Lower lobe of right lung (tissue), 2 donors: ENCODE results near the gene OR1A1. TPM values are rescaled to one million over a fixed set of nuclear protein-coding genes. Genes with fewer than 3 reads are reported as not detected.

ENCODE experiments used
- ATAC-seq, 2 donors: fragments of 200-7000 bp; cut with Tn5 transposase; one replicate each; pipeline ENCODE4 v1.9.1; 2020 to 2022; ENCODE audit warnings: mild to moderate bottlenecking in 2 of 2, moderate library complexity in 2 of 2
- DNase-seq: peaks from one replicate; pipeline ENCODE4 v3.0.0-alpha.2; 2020
- H3K27ac ChIP-seq: fragments of 200-600 bp; one replicate; pipeline ENCODE4 v1.8.0; 2022
- H3K27me3 ChIP-seq: fragments of 200-600 bp; one replicate; pipeline ENCODE4 v1.8.0; 2022; ENCODE audit warnings: low read depth
- H3K36me3 ChIP-seq: fragments of 200-600 bp; one replicate; pipeline ENCODE4 v1.8.0; 2022; ENCODE audit warnings: mild to moderate bottlenecking
- H3K4me1 ChIP-seq: fragments of 200-600 bp; one replicate; pipeline ENCODE4 v1.8.0; 2022
- H3K4me3 ChIP-seq: fragments of 200-600 bp; one replicate; pipeline ENCODE4 v1.8.0; 2022; ENCODE audit warnings: mild to moderate bottlenecking
- H3K9me3 ChIP-seq: fragments of 200-600 bp; one replicate; pipeline ENCODE4 v1.8.0; 2022
- intact Hi-C: fragments of 100-400 bp; cut with DNase I; formaldehyde crosslinking; loops from one replicate; pipeline ENCODE4 v1.11.0; 2022
- long read RNA-seq: library from polyadenylated mRNA; unstranded; transcript quantifications from one replicate; pipeline ENCODE4 v2.0.0, GENCODE V29; 2021
- total RNA-seq: library from RNA; stranded (reverse); fragmentation: NEBNext Ultra II Directional; extraction: Animal tissue kit (Norgen Biotek cat#: 25700); gene quantifications from one replicate; pipeline ENCODE4 v1.2.1, GENCODE V29; 2021
- TF ChIP-seq, protein P1 (sequence below): fragments of 200-600 bp; IDR thresholded peaks from one replicate; pipeline ENCODE4 v1.8.0; 2022; ENCODE audit warnings: antibody characterized with exemption, mild to moderate bottlenecking
- donor health status: DM: no; HTN: yes; CAD: no; lungs with severe emphysema.

The OR1A1 gene, protein sequence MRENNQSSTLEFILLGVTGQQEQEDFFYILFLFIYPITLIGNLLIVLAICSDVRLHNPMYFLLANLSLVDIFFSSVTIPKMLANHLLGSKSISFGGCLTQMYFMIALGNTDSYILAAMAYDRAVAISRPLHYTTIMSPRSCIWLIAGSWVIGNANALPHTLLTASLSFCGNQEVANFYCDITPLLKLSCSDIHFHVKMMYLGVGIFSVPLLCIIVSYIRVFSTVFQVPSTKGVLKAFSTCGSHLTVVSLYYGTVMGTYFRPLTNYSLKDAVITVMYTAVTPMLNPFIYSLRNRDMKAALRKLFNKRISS
- not detected for total RNA-seq
- long read RNA-seq = 0 reads

DNA sequence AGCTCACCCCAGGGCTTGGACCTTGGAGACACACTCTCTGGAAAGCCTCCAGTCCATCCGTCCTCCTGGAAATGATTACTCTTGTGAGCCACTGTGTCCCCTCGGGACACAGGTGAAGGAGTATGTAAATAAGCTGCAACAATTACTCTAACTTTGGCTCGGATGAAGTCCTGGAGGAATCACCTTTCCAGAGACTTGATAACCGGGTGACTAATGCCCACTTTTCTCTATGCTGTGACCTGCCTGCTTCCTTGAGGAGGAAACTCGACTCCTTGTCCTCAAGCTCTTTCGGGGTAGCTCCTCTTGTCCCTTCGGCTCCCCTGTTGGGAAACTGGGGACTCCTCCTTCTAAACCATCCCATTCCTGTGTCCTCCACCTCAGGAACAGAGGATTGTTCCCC is at the start of gene OR1A1:
TSS of gene OR1A1 (plus strand) at position 301 of the 400 bp plus-strand sequence. CDS start 7,954 bp downstream, outside the sequence.
- intact Hi-C loops = no loop called here
- no peaks in the 10 kb centered on the region for H3K36me3 ChIP-seq
- no peak for ATAC-seq
- H3K27me3 ChIP-seq = no peaks in the 10 kb centered on the region
- TF ChIP-seq, protein P1, sequence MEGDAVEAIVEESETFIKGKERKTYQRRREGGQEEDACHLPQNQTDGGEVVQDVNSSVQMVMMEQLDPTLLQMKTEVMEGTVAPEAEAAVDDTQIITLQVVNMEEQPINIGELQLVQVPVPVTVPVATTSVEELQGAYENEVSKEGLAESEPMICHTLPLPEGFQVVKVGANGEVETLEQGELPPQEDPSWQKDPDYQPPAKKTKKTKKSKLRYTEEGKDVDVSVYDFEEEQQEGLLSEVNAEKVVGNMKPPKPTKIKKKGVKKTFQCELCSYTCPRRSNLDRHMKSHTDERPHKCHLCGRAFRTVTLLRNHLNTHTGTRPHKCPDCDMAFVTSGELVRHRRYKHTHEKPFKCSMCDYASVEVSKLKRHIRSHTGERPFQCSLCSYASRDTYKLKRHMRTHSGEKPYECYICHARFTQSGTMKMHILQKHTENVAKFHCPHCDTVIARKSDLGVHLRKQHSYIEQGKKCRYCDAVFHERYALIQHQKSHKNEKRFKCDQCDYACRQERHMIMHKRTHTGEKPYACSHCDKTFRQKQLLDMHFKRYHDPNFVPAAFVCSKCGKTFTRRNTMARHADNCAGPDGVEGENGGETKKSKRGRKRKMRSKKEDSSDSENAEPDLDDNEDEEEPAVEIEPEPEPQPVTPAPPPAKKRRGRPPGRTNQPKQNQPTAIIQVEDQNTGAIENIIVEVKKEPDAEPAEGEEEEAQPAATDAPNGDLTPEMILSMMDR = no peak
- no peak within 1 kb of the TSS for H3K27ac ChIP-seq
- no peaks in the 10 kb centered on the region for H3K9me3 ChIP-seq
- DNase-seq = no peak
- H3K4me1 ChIP-seq = no peaks in the 10 kb centered on the region
- no peak within 1 kb of the TSS for H3K4me3 ChIP-seq

DNA sequence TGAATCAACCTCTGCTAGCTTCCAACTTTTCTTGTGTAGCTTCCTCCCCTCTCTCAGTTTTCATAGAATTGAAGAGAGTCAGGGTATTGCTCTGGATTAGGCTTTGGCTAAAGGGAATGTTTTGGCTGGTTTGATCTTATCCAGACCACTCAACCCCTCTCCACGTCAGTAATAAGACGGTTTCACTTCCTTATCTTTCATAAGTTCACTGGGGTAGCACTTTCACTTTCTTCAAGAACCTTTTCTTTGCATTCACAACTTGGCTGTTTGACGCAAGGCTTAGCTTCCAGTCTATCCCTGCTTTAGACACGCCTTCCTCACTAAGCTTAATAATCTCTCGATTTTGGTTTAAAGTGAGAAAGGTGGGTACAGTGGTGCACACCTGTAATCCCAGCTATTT is 39.9 kb upstream of the OR1A1 start:
- intact Hi-C loops = no loop called here
- H3K27ac ChIP-seq = no peak overlapping the region
- H3K36me3 ChIP-seq = no peaks in the 10 kb centered on the region
- TF ChIP-seq, protein P1 = no peak
- peaks cover 10% of the 10 kb centered on the region for H3K9me3 ChIP-seq
- peaks cover 6% of the 10 kb centered on the region for H3K4me1 ChIP-seq
- no peak overlapping the region for H3K4me3 ChIP-seq
- H3K27me3 ChIP-seq = peaks cover 7% of the 10 kb centered on the region
- DNase-seq (no peak), ATAC-seq (peak; percentile 58 to 66)

DNA sequence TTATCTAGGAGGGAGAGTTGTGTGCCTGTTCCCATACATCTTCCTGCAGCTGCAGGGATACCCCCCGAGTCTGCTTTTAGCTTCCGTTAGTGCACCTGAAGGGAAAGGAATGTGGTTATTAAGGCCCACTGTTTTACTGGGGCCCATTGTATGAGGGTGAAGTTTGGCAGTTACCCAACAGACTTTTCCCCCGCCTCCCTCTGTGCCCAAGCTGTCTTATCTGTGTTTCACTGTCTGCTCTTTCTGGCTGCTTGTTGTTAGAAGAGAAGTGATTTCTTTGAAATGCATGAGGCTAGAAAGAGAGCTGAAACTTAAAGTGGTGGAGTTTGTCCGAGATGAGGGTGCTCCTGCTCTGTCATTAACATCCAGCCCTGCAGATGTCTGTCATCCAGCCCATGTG is 17.5 kb upstream of the OR1A1 start:
- Histone ChIP-seq H3K36me3 (no peaks in the 10 kb centered on the region), H3K4me3 (no peak overlapping the region), H3K4me1 (no peaks in the 10 kb centered on the region), H3K27me3 (peaks cover 4% of the 10 kb centered on the region), H3K27ac (no peak overlapping the region), H3K9me3 (no peaks in the 10 kb centered on the region)
- intact Hi-C loops = no loop called here
- DNase-seq = no peak
- no peak for ATAC-seq
- TF ChIP-seq, protein P1 = no peak

DNA sequence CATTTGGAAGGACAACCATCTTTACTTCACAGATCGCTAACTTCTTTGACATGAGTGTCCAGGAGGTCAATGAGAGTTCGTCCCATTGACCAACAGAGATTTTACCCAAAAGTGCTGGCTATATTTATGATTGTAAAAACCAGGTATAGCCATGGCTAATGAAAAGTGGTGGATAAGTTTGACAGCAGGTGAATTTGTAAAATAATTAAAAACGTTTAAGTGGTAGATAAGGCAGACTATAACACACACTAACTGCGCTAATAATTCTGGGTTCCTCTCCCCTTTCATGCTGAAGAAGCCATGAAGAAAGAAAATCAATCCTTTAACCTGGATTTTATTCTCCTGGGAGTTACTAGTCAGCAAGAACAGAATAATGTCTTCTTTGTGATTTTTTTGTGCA is 10.2 kb upstream of the OR1A1 start, which contains the start of gene OR1A2:
TSS of gene OR1A2 (plus strand) at position 301 of the 400 bp plus-strand sequence. CDS start at position 301, 0 bp downstream.
- no peak for DNase-seq
- peaks cover 3% of the 10 kb centered on the region for H3K27me3 ChIP-seq
- H3K36me3 ChIP-seq = no peaks in the 10 kb centered on the region
- peaks cover 6% of the 10 kb centered on the region for H3K9me3 ChIP-seq
- H3K27ac ChIP-seq = no peak within 1 kb of the TSS
- H3K4me3 ChIP-seq = no peak within 1 kb of the TSS
- TF ChIP-seq, protein P1 = no peak
- no peaks in the 10 kb centered on the region for H3K4me1 ChIP-seq
- intact Hi-C loops = no loop called here
- no peak for ATAC-seq

DNA sequence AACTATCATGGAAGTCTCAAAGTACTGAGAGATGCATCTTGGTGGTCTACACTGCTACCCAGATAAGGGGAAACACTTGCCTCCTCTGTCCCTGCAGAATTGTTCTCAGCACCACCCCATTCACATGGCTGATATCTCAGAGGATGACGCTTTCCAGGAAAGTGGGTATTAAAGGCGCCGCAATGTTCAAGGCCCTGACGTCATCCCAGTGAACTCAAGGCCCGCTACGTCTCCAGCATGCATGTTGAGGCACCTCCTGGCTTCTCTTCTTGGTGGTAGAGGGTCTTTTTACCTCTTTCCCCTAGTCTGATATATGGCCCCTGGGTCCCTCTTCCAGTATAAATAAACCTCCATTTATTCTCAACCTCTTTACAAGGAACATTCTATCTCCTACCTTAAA is 1.0 kb downstream of the OR1A1 start:
- no peak overlapping the region for H3K27ac ChIP-seq
- TF ChIP-seq, protein P1 = no peak
- H3K27me3 ChIP-seq = no peaks in the 10 kb centered on the region
- H3K9me3 ChIP-seq = no peaks in the 10 kb centered on the region
- intact Hi-C loops = no loop called here
- H3K4me3 ChIP-seq = no peak overlapping the region
- ATAC-seq (no peak), DNase-seq (no peak)
- no peaks in the 10 kb centered on the region for H3K4me1 ChIP-seq
- H3K36me3 ChIP-seq = no peaks in the 10 kb centered on the region
